HS-5 (cell line): ENCODE results near the gene RIOK3.
"Not testable (repeated sequence)": the region's sequence is repeated elsewhere in the genome, so short reads cannot be mapped to it uniquely, and the experiment has no call there.

Source experiments
- DNase-seq: peaks from one replicate; pipeline ENCODE4 v3.0.0-alpha.2; 2012; ENCODE audit warnings: low read depth

Gene RIOK3, protein sequence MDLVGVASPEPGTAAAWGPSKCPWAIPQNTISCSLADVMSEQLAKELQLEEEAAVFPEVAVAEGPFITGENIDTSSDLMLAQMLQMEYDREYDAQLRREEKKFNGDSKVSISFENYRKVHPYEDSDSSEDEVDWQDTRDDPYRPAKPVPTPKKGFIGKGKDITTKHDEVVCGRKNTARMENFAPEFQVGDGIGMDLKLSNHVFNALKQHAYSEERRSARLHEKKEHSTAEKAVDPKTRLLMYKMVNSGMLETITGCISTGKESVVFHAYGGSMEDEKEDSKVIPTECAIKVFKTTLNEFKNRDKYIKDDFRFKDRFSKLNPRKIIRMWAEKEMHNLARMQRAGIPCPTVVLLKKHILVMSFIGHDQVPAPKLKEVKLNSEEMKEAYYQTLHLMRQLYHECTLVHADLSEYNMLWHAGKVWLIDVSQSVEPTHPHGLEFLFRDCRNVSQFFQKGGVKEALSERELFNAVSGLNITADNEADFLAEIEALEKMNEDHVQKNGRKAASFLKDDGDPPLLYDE

DNA sequence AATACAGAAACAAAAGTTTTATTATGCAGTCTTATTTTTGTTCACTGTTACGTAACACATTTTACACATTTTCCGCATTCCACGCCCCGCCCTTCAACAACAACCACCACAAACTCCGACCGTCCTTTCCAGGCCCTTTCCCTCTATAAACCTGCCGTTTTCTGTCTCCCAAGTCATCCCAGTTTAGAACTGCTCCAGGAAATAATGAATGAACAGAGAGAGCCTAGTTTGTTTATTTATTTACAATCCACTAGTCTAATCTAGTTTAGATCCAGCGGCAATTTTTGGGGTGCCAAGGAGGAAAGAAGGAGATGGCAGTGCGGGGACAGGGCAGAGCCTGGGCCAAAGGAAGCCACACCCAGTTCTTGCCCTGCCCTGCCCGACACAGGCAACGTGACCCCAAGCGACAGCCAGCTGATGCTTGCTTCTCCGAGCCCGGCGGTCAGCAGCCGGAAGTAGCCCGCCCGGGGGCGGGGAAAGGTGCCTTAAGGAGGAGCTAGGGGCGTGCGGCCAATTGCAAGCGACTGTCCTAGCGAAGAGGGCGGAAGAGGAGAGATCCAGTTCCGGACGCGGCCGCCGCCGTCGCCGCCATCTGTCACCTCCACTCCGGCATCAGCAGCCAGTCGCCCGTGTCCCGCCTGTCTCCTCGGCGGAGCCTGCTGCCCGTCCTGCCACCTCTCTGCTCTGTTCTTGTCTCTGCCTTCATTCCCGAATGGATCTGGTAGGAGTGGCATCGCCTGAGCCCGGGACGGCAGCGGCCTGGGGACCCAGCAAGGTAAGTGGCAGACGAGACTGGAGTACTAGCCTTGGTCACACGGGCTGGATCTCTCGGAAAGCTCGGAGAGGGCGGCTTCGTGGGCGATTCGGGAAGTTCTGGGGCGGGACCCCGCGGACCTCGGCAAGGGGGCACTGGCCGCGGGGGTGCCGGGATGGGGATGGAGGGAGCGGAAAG is at the start of gene RIOK3:
Gene RIOK3 (plus strand): TSS at position 560 of the 952 bp plus-strand sequence. CDS start 153 bp downstream, at position 713.
- DNase-seq, result peak; percentile 91

DNA sequence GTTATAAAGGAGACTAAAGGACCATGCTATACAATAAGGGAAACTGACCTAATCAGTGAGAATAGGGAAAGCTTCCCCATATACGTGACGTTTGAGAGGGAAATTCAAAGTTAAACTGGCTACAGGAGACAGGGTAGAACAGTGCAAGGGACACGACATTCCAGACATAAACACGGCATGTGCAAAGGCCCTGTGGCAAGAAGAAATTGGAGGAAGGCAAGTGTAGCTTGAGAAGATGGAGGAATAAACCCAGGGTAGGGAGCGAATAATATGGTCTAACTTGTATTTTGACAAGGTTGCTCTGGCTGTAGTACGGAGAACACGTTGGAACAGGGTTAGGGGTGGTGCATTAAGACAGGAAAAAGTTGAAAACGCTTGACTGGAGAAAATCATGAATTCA is 49.8 kb upstream of the RIOK3 start:
- DNase-seq, result no peak

DNA sequence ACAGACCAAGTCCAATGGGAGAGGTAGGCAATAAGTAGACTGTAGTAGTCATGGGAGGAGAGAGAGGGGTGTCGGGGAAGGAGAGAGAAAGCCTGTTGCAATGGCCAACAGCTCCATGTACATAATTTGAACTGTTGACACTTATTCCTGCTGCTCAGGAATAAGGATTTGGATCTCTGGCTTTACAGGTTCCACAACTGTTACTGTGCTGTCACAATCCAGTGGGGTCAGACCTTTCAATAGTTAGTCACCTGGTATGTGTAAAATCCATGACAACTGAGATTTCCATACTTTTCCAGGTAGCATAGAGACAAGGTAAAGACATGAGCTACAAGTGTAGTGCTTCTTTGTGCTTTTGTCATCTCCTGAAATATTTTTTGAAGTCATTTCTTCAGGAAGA is 47.5 kb upstream of the RIOK3 start:
- no peak for DNase-seq

DNA sequence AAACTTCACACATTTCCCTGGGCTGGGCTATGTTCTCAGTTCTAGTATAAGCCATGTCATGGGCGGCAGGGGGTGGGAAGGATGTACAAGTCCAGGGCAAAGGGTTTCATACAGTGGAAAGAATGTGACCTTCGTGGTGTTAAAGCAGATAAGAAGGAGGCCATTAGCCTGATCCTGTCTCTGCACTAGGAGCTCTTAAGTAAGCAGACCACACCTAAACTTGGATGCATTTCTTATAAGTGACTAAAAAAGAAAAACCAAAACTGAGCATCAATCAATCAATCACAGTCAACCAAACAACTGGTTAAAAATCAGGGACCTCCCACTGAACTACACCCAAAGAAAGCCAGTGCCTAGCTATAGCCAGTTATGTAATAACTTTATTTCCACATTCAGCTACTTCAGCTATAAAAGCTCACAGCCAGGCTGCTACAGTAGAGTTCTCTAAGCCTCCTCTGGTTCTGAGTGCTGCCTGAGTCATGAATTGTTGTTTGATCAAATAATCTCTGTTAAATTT is 46.8 kb upstream of the RIOK3 start:
- no peak for DNase-seq

DNA sequence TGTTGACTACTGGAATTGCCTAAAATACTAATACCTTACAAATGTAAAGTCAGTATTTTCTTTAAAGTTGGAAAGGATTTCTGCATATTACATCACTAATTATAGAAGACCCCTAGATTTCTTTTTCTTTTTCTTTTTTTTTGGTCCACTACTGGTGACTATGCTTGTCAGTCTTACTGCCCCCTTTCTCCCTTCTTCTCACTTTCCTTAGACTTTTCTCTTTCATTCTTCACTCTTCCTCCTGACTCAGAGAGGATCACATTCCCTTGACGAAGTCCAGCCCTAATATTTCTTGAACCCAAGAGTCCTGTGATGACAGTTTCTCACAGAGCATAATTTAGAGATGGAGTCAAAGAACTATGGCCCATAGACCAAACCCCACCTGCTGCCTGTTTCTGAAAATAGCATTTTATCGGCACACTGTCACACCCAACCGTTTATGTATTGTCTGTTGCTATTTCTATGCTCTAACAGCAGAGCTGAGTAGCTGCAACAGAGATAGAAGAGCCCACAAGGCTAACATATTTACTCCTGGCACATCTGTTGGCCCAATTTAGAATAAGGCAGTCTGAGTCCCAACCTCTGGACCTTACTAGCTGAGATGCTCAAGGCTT is 40.6 kb upstream of the RIOK3 start:
- DNase-seq, result no peak

DNA sequence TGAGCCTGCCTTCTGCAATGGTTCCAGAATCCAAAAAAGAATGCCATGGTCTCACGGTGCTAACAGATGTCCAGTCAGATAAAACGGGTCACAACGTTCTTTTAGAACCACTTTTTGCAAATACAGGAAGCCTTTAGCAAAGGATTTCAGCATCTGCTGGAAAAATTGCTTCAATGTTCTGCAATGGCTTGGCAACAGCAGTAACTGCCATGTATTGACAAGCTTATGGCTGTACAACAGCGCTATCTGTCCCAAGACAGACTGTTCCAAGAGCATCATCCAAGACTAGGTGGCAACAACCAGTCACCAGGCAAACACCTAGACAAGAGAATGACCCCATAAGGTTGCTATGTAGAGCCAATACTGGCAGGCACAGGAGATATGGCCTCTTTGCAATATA is 37.6 kb upstream of the RIOK3 start:
- DNase-seq, result no peak

DNA sequence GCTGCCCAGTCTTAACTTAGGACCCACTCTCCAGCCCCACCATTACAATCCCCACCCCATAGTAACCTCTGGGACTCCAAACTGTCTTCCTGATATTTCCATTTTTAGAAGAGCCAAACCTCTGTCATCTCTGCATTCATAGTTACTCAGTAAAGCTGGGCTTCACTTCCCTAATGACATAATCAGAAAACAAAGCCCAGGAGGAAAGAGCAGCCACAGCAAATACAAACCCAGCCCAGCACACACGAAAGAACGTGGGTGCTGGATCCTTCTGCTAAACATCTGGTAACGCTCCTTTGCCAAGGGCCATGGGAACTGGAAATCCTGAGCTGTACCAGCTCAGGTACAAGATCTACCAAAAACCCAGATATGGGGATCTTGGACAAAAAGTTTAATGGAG is 36.8 kb upstream of the RIOK3 start:
- DNase-seq, result no peak

DNA sequence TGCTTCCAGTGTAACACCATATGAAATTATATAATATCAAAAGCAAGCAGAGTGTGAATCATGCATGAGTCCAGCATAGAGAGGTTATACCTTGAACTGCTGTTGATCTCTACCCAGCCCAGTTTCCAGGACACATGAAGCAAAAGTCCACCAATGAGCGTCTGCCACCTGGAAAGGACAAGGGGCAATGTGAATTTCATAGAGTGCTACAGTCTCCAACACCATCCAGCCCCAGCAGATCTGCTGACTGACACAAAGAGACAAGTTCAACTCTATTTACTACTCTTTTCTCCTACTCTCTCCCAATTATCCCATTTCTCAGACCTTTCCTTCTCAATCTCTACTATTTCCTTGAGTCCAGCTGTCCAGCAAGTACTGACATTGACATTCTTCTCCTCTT is 31.8 kb upstream of the RIOK3 start:
- no peak for DNase-seq

DNA sequence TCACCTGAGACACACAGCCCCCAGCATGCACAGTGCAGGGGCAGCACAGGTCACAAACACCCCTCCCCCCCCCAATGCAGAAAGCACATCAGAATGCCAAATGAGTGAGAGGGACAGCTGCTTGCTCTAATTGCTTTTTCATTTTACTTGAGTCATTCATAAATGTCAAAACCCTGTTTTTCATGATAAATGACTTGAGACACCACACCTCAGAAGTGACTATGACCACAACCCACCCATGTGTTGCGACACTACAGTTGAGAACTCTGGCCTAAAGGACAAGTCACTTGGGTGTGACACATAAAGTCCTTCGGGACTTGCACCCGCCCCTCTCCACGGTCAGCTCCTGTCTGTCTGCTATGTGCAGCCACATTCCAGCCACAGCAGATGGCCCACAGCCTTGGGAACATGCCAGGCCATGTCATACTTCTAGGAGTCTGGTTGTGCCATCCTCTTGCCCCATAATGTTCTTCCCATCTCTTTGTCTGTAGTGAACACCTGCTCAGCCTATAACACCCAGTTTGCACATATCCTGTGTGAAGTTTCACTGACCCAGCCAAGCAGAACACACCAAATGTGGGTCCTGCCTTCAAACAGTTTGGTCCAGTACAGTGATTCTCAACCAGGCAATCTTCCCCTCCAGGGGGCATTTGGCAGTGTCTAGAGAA is 30.2 kb upstream of the RIOK3 start:
- peak; percentile 46 for DNase-seq

DNA sequence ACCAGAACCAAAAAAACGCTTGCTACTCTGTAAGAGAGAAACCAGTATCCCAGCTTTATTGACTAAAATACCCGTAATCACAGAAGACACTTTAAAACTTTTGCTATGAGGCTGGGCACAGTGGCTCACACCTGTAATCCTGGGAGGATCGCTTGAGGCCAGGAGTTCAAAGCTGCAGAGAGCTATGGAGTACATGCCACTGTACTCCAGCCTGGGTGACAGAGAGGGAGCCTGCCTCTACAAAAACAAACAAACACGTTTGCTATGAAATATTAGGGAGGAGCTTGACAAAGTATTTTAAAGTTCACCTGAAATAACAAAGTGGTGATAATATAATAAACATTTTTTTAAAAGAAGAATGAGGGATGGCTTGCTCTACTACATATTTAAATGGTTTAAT is 28.5 kb upstream of the RIOK3 start:
- DNase-seq, result no peak

DNA sequence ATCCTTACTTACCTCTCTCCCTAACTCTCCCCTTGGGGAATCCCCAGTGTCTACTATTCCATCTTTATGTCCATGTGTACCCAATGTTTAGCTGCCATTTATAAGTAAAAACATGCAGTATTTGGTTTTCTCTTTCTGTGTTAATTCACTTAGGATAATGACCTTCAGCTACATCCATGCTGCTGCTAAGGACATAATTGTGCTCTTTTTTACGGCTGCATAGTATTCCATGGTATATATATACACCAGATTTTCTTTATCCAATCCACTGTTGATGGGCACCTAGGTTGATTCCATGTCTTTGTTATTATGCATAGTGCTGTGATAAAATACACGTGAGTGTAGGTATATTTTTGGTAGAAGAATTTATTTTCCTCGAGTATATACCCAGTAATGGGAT is 24.3 kb upstream of the RIOK3 start:
- DNase-seq, result no peak

DNA sequence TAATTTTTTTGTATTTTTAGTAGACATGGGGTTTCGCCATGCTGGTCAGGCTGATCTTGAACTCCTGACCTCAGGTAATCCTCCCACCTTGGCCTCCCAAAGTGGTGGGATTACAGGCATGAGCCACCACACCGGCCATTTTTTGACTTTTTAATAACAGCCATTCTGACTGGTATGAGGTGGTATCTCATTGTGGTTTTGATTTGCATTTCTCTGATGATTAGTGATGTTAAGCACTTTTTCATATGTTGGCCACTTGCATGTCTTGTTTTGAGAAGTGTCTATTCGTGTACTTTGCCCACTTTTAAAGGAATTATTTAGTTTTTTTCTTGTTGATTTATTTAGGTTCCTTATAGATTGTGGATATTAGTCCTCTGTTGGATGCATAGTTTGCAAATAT is 23.5 kb upstream of the RIOK3 start:
- DNase-seq, result not testable (repeated sequence)

DNA sequence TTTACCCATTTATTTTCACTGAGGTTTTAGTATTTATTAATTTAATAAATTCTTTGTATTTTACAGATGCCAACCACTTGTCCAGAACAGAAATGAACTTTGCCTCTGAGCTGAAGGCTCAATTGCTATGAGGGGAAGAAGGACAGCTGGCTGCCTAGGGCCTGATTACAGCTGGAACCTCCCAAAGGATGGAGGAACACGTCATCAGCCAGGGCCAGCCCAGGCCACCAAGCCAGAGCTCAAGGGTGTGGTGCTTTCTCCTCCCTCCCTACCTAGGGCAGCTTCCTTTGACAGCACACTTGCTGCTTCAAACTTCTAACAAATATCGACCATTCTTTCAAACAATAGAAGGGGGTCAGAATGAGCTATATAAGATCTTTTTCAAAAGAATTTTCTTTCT is 19.7 kb upstream of the RIOK3 start:
- DNase-seq, result no peak

DNA sequence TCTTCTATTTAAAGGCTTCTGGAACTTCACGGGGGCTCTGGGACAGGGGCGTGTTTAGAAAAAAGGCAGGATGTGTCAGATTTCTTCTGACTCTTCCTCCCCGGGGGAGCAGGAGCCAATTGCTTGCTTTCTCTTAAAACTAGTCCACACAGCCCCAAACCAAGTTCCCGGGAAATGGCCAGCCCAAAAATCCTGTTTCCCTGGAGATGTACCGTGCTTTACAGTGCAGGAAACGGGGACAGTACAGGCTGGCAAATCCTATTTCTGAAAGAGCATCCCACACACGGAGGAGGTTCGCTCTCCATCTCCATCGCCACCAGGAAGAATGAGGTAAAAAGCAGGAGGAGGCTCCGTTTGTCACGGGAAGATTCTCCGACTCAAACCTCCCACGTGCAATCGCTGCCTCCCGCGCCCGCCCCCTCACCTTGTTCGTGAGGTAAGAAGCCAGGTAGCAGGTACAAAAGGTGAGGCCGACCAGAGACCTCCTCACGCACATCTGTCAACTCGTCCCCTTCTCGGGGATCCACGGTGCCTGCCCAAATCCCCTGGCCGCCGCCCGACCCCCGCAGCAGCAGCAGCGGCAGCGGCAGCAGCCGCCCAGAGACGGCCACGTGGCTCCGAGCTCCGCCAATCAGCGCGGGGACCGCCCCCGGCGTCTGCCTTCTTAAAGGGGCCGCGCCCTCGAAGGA is 15.6 kb upstream of the RIOK3 start:
- DNase-seq, result no peak

DNA sequence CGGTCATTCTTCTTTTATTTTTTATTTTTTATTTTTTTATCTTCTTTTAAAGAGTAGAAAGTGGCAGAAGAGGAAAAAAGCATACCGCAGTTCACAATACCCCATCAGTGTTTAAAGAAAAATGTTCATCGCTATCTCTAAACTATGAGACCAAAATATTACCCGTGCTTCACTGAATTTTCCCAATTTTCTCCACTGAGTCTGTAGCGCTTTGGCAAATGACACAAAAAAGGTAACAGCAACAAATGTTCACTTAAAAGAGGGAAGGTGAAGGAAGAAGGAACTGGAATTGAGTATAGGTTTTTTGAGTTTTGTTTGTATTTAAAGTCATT is 15.1 kb upstream of the RIOK3 start:
- DNase-seq, result no peak

DNA sequence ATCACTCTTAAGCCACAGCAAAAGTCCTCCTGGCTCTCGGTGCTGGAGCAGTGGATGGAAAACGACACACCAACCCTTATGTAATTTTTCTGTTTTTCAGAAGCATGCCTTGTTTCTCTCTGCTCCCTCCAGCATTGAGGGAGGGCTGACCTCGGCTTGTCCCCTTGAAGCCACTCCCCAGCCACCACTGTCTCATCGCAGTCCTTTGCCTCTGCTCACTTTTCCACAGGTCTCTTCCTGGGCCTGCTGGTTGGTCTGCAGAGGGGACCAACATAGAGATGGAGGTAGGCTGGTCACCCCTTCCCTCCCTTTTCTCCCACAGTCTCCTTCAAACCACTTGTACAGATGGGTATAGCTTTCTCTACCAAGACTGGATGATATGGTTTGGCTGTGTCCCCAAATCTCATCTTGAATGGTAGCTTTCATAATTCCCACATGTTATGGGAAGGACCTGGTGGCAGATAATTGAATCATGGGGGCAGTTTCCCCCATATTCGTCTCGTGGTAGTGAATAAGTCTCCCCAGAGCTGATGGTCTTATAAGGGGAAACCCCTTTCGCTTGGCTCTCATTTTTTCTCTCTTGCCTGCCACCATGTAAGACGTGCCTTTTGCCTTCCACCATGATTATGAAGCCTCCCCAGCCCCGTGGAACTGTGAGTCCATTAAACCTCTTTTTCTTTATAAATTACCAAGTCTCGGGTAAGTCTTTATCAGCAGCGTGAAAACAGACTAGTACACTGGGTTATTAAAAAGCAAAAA is 14.3 kb upstream of the RIOK3 start:
- DNase-seq, result no peak

DNA sequence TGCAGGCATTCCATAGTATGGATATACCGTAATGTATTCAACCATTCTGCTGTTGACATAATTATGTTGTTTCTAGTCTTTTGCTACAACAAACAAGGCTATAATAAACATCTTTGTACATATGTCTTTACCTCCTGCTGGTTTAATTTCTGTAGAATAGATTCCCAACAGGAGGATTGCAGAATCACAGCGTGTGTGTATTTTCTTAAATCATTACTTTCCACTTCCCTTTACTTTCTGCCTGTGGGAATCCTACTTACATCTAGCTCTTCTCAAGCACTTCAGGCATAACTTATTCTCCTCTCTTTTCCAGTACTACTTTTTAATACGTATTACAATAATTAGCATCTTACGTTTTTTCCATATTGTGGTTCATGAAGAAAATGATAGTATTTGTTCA is 13.0 kb upstream of the RIOK3 start:
- no peak for DNase-seq

DNA sequence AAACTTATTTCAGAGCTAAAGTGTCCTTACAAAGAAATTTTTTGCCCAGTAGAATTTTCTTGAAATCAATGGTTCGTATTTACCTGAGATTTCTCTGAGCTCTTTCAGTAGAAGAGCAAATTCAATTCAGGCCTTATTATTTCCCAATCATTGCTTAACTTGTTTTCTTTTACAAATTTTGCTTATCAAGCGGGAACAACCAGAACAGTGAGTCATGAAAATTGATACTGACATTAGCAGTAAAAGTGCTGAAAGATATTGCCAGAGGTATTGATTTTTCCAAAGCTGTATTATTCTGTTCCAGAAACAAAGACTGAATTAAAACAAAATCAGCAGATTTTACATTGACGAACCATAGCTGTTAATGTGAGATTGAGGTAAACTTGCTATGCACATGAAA is 10.1 kb upstream of the RIOK3 start:
- DNase-seq, result no peak

DNA sequence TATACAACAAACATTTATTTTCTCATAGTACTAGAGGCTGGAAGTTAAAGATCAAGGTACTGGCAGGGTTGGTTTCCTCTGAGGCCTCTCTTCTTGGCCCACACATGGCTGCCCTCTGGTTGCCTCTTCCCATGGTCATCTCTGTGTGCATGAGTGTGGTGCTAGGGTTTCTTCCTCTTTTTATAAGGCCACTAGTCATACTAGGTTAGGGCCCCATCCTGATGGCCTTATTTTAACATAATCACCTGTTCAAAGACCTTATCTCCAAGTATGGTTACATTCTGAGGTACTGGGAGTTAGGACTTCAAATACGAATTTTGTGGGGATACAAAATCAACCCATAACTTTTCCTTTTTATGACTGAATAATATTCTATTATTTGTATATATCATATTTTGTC is 4.8 kb upstream of the RIOK3 start:
- no peak for DNase-seq

DNA sequence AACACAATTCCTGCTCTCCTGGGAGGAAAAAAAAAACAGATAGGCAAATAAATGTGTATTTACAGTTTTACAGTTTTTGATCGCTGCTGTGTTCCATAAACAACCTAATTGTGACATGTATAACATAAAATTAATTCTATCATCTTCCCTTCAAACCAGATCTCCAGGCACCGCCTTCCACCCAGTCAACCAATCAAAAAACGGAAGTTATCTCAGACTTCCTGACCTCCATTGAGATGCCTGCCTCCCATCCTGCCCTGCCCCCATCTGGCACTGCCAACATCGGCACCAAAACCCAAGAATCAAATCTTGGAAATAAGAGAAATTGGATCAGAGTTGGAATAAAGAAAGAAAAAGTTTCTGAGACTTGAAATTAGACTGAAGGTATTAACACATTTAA is 3.1 kb upstream of the RIOK3 start:
- DNase-seq, result no peak

DNA sequence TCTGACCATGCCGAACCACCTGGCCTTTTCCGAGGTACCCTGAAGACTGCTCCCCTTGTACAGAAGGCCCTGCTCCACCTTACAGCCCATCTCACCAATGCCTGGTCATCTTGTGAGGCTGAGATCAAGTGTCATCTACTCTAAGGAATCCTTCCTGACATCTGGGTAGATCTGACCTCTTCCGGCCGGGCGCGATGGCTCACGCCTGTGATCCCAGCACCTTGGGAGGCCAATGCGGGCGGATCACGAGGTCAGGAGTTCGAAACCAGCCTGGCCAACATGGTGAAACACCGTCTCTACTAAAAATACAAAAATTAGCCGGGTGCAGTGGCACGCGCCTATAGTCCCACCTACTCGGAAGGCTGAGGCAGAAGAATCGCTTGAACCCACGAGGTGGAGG is 2.1 kb upstream of the RIOK3 start:
- no peak for DNase-seq
